Transverse colon (tissue), 4 donors: ENCODE results near the gene COLEC12. TPM values are rescaled to one million over a fixed set of nuclear protein-coding genes. Genes with fewer than 3 reads are reported as not detected.

Source experiments
- DNase-seq: peaks from one replicate; pipeline ENCODE4 v3.0.0-alpha.2; 2019
- H3K27ac ChIP-seq, 4 donors: fragments of 200-600 bp; sonication (generic); 2 replicates each; pipeline ENCODE4 v1.5.1; 2016 to 2018; ENCODE audit warnings: inconsistent platforms in 4 of 4
- H3K27me3 ChIP-seq: fragments of 200-600 bp; sonication (generic); 2 replicates; pipeline ENCODE4 v1.5.1; 2017; ENCODE audit warnings: inconsistent platforms
- H3K36me3 ChIP-seq, 4 donors: fragments of 200-600 bp; sonication (generic); 2 replicates each; pipeline ENCODE4 v1.5.1; 2017 to 2019; ENCODE audit warnings: inconsistent platforms in 4 of 4
- H3K4me1 ChIP-seq, 4 donors: fragments of 200-600 bp; sonication (generic); 2 replicates each; pipeline ENCODE4 v1.5.1; 2017 to 2020; ENCODE audit warnings: inconsistent platforms in 4 of 4
- H3K4me3 ChIP-seq, 4 donors: fragments of 200-600 bp; sonication (generic); 1 replicate in 1 of 4; 2 replicates in 3 of 4; pipeline versions ENCODE4 v1.5.1 to v1.6.1; 2017 to 2019; ENCODE audit warnings: inconsistent platforms in 4 of 4
- H3K9me3 ChIP-seq, 2 donors: fragments of 200-600 bp; sonication (generic); 2 replicates each; pipeline ENCODE4 v1.5.1; 2017 to 2019; ENCODE audit warnings: inconsistent platforms in 2 of 2
- CTCF ChIP-seq, 5 experiments: fragments of 200-600 bp in 3 of 5; fragments of 450-650 bp in 2 of 5; sonication (generic) in 3 of 5; IDR thresholded peaks; 1 replicate in 2 of 5; 2 replicates in 3 of 5; pipeline ENCODE4 v1.5.1; 2016 to 2017; ENCODE audit warnings: antibody characterized with exemption in 5 of 5, inconsistent platforms in 3 of 5, mild to moderate bottlenecking in 2 of 5, moderate library complexity in 1 of 5
- EP300 ChIP-seq: sonication (generic); formaldehyde crosslinking; IDR thresholded peaks from one replicate; pipeline ENCODE4 v1.6.1; 2017; ENCODE audit warnings: antibody characterized with exemption, low read depth
- POLR2A ChIP-seq: fragments of 450-650 bp; IDR thresholded peaks from one replicate; pipeline ENCODE4 v1.6.1; 2016; ENCODE audit warnings: antibody characterized with exemption, mild to moderate bottlenecking, moderate library complexity
- POLR2AphosphoS5 ChIP-seq, 3 donors: sonication (generic); formaldehyde crosslinking; IDR thresholded peaks; one replicate each; pipeline ENCODE4 v1.6.1; 2016; ENCODE audit warnings: antibody characterized with exemption in 3 of 3
- WGBS, 2 donors: methylation state at CpG; one replicate each; pipeline ENCODE4 v1.1.5; 2018; ENCODE audit warnings: low coverage in 1 of 2; 5-methylcytosine and 5-hydroxymethylcytosine counted together
- in situ Hi-C, 4 donors: fragments of 200-750 bp; cut with MboI; loops; one replicate each; pipeline versions ENCODE4 v1.15.0 to v1.15.1; 2017; ENCODE audit warnings: low sequenced_read_pairs in 3 of 4, low pct_ligation_motif_present in 1 of 4, low pct_unique_long_range_greater_than_20kb in 1 of 4
- intact Hi-C: fragments of 100-400 bp; cut with DNase I; formaldehyde crosslinking; loops from one replicate; pipeline ENCODE4 v1.15.1; 2023; ENCODE audit warnings: low total_unique reads
- total RNA-seq, 4 donors: library from RNA; depleted of rRNA; stranded (reverse); fragments of >200 nt; gene quantifications; one replicate each; pipeline ENCODE4 v1.1.0, GENCODE V29; 2016

Gene COLEC12
- total RNA-seq, 4 donors from 2014 or later: 1.4 to 7.8 (median 2.8) TPM

- DNase-seq: no peak
- TF ChIP-seq POLR2AphosphoS5 (IDR thresholded peaks at IDR 0.05): no peak
- TF ChIP-seq CTCF (IDR thresholded peaks at IDR 0.05): peak in 3 of 5 experiments; percentile 33 to 42 (median 39)
- no peak for TF ChIP-seq POLR2A
- no peaks in the 10 kb centered on the region for H3K9me3 ChIP-seq
- peaks cover 0 to 26% (median 2%) of the 10 kb centered on the region in 4 donors for H3K4me1 ChIP-seq
- in situ Hi-C loops (no loop called here), intact Hi-C loops (loop anchor here (10.0 kb wide), 1 partner anchor 1337 kb away; no protein-coding TSS in a partner anchor)
- WGBS, 2 donors: 36% methylated on average over 2 of the region's 2 CpGs; no CpG with 5 or more reads in 1 of the 2 donors
- no peak overlapping the region for H3K27ac ChIP-seq
- no peaks in the 10 kb centered on the region for H3K36me3 ChIP-seq
- no peak overlapping the region for H3K4me3 ChIP-seq
- no peaks in the 10 kb centered on the region for H3K27me3 ChIP-seq
These were observed 22.9 kb downstream of the COLEC12 start for GRCh38 chr18:477565-477964.

GRCh38 chr18:476251-476664 lies 24.2 kb downstream of the COLEC12 start:
- DNase-seq: no peak
- no peak overlapping the region for H3K4me3 ChIP-seq
- peaks cover 0 to 26% (median 2%) of the 10 kb centered on the region in 4 donors for H3K4me1 ChIP-seq
- intact Hi-C loops: loop anchor here (10.0 kb wide), 1 partner anchor 1339 kb away; no protein-coding TSS in a partner anchor
- 67 to 75% methylated on average over 4 to 6 of the region's 6 CpGs for WGBS, 2 donors
- TF ChIP-seq POLR2AphosphoS5 (IDR thresholded peaks at IDR 0.05) (no peak), CTCF (IDR thresholded peaks at IDR 0.05) (no peak), EP300 (no peak), POLR2A (no peak)
- in situ Hi-C loops: no loop called here
- H3K27ac ChIP-seq: peak overlapping the region; percentile 54 to 64 (median 58)
- H3K9me3 ChIP-seq: no peaks in the 10 kb centered on the region
- H3K36me3 ChIP-seq: no peaks in the 10 kb centered on the region
- H3K27me3 ChIP-seq: no peaks in the 10 kb centered on the region

DNA sequence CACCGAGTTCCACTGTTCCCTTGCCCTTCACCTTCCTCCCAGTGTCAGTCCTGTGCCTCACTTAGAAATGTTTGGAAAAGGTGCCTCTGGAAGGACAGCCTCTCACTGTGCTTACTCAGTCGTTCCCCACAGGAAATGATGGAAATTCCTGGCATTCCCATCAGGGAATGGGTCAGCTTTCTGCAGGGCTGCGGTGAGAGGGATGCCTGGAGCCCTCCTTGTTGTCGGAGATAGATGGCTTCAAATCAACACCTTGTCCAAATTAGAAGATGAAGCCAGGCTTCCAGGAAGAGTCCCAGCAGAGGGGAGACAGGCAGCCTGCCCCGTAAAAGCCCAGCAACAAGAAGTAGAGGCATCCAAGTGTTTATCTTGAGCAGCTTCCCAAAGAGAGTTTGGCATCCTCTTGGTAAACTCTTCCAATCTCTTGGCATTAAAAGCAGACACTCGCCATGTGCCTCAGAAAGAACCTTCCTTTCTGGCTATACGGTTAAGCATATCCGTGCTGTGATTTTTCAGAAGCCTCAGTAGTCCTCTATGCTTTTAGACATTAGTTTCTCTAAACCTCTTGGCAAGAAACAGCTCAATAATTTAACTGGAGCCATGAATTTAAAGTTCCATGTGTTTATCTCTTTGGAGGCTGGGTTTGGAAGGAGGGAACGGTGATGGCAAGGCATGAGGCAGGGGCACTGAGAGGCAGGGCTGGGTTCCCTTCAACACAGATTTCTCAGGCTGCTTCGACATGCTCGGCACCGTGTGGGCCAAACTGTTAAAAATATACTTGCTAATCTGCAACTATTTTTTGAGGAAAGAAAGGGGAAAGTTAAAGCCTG lies 25.1 kb downstream of the COLEC12 start:
- Histone ChIP-seq H3K27ac (peak overlapping the region; percentile 54 to 64 (median 58)), H3K36me3 (no peaks in the 10 kb centered on the region), H3K4me1 (peaks cover 0 to 26% (median 2%) of the 10 kb centered on the region in 4 donors), H3K9me3 (no peaks in the 10 kb centered on the region), H3K4me3 (no peak overlapping the region), H3K27me3 (no peaks in the 10 kb centered on the region)
- no peak for DNase-seq
- WGBS, 2 donors: 49 to 56% methylated on average over 8 to 12 of the region's 12 CpGs
- no peak for TF ChIP-seq CTCF (IDR thresholded peaks at IDR 0.05)
- TF ChIP-seq EP300: no peak
- no peak for TF ChIP-seq POLR2AphosphoS5 (IDR thresholded peaks at IDR 0.05)
- TF ChIP-seq POLR2A: no peak
- intact Hi-C loops: loop anchor here (10.0 kb wide), 1 partner anchor 1339 kb away; no protein-coding TSS in a partner anchor
- in situ Hi-C loops: no loop called here

GRCh38 chr18:474416-474815 lies 26.1 kb downstream of the COLEC12 start:
- H3K27me3 ChIP-seq: no peaks in the 10 kb centered on the region
- intact Hi-C loops: loop anchor here (10.0 kb wide), 1 partner anchor 1340 kb away; no protein-coding TSS in a partner anchor
- WGBS, 2 donors: 27 to 44% methylated on average over 2 to 4 of the region's 4 CpGs
- H3K4me3 ChIP-seq: no peak overlapping the region
- H3K36me3 ChIP-seq: no peaks in the 10 kb centered on the region
- no peak for DNase-seq
- in situ Hi-C loops: no loop called here
- H3K4me1 ChIP-seq: peaks cover 0 to 22% (median 1%) of the 10 kb centered on the region in 4 donors
- TF ChIP-seq POLR2A (no peak), POLR2AphosphoS5 (IDR thresholded peaks at IDR 0.05) (no peak), CTCF (IDR thresholded peaks at IDR 0.05) (no peak), EP300 (no peak)
- H3K27ac ChIP-seq: peak overlapping the region; percentile 54 to 64 (median 58)
- no peaks in the 10 kb centered on the region for H3K9me3 ChIP-seq
